Astrocyte of the cerebellum (primary cell): Measurements from ENCODE around the gene COA6.

Experiments
- DNase-seq: peaks from one replicate; pipeline ENCODE4 v3.0.0-alpha.2; 2011; ENCODE audit warnings: low read depth
- H3K4me3 ChIP-seq: 2 replicates; pipeline ENCODE4 v1.5.1; 2011; ENCODE audit warnings: mild to moderate bottlenecking, low read depth, low read length, moderate library complexity
- in situ Hi-C: cut with HindIII; loops from 2 replicates; pipeline ENCODE4 v1.10.0; 2017; ENCODE audit warnings: low sequenced_read_pairs
- TF ChIP-seq, protein P1 (sequence below): IDR thresholded peaks from 2 replicates; pipeline ENCODE4 v1.5.1; 2012; ENCODE audit warnings: low read length, low read depth, moderate library complexity, mild to moderate bottlenecking; ENCODE audit errors: missing control alignments

COA6 gene

DNA sequence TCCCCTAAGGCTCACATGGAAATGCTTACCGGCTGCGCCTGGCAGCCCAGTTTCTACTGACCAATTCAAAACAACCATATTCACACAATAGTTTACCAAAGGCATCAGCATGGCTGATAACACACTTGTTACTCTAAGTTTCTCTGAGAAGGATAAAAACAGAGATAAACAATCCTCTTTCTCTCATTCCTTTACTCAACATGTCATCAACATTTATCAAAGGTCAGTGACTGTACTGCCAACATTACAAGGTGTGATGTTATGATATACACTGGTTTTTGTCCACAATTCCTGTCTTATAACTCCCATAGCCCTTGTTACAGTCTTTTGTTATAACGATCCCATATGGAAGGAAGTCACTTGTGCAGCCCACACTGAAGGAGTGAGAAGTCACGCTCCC is 33.6 kb downstream of the COA6 start:
- in situ Hi-C loops = no loop called here
- no peak for DNase-seq
- TF ChIP-seq, protein P1, sequence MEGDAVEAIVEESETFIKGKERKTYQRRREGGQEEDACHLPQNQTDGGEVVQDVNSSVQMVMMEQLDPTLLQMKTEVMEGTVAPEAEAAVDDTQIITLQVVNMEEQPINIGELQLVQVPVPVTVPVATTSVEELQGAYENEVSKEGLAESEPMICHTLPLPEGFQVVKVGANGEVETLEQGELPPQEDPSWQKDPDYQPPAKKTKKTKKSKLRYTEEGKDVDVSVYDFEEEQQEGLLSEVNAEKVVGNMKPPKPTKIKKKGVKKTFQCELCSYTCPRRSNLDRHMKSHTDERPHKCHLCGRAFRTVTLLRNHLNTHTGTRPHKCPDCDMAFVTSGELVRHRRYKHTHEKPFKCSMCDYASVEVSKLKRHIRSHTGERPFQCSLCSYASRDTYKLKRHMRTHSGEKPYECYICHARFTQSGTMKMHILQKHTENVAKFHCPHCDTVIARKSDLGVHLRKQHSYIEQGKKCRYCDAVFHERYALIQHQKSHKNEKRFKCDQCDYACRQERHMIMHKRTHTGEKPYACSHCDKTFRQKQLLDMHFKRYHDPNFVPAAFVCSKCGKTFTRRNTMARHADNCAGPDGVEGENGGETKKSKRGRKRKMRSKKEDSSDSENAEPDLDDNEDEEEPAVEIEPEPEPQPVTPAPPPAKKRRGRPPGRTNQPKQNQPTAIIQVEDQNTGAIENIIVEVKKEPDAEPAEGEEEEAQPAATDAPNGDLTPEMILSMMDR = no peak
- H3K4me3 ChIP-seq = no peak overlapping the region

DNA sequence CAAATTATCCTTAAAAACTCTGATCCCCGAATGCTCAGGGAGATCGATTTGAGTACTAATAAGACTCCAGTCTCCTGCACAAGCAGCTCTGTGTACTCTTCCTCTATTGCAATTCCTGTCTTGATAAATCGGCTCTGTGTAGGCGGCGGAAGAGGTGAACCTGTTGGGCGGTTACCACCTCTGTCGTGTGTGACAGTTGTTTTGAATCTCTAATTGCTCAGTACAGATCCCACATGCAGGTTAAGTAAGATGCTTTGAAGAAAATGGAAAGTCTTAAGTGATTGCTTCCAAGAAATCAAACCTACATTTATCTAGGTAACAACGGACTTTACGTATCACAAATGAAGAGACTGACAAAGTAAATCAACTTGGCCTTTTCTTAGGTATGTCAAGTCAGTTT is 35.5 kb downstream of the COA6 start:
- H3K4me3 ChIP-seq = no peak overlapping the region
- in situ Hi-C loops = no loop called here
- TF ChIP-seq, protein P1 = no peak
- DNase-seq = no peak

DNA sequence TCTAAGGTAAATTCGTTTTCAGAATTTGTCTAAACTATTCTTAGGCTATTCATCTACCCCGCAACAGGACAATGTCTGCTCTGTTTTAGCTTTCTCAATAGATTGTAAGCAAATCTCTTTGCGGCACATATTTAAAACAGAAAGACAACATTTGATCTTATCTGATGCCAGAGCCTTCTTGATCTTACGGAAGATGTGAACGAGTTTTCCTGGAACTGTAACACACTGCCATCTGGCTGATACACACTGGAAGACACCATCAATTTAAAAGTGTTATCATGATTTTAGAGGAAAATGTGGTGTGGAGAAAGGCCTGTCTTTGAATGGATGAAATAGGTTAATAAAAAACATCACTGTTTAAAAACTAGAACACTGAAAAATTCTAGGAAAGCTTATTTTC is 36.1 kb downstream of the COA6 start:
- in situ Hi-C loops = no loop called here
- H3K4me3 ChIP-seq = no peak overlapping the region
- no peak for DNase-seq
- TF ChIP-seq, protein P1 = no peak

DNA sequence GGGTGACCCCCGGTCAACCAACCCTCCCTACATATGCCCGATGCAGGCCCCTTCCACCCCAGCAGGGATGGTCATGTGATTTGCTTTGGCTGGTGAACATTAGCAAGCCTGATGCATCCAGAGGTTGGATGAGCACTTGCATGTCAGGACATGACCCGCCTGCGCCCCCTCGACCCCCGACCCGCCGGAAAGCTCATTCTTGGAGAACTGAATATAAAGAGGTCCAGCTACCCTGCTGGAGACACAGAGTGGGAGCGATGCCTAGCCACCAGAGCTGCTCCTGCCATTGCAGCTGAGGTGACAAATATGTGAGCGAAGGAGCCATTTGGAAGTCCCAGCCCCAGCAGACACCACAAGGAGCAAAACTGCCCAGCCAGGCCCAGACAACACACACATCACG is 39.6 kb downstream of the COA6 start:
- in situ Hi-C loops = no loop called here
- DNase-seq = no peak
- TF ChIP-seq, protein P1 = no peak
- H3K4me3 ChIP-seq = no peak overlapping the region

DNA sequence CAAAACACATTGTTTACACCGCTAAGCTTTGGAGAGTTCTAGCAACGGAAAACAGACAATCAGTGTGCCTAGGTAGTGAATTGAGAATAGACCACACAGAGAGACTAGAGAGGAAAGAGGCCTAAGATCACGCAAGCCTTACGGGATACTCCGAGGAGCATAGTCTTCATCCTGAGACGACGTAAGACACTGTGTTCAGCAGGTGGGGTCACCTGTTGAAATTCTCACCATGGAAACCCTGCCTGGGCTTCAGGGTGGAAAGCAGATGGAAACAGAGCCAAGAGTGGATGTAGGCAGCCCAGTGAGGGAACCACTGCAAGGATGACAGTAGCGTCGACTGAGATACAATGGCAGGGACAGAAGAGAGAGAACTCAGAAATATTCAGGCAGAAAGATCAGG is 40.2 kb downstream of the COA6 start:
- TF ChIP-seq, protein P1 = no peak
- no peak for DNase-seq
- in situ Hi-C loops = no loop called here
- H3K4me3 ChIP-seq = no peak overlapping the region

DNA sequence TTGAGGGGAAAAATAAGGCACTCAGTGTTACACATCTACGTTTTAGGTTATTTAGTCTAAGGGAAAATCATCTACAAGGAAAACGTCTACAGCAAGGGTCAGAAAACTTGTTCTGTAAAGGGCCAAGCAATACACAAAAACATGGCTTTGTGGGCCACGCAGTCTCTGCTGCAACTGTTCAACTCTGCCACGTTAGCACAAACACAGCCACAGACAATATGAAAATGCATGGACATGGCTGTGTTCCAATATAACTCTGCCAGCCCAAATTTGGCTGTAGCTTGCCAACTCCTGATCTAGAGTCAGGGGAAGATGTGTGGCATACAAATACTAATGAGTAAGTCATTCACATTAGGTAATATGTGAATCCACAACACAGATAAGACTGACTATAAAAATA is 40.7 kb downstream of the COA6 start:
- TF ChIP-seq, protein P1 = no peak
- DNase-seq = no peak
- in situ Hi-C loops = no loop called here
- H3K4me3 ChIP-seq = no peak overlapping the region
